OCI-LY3 (cell line): ENCODE results near the gene SLC38A7.

Source experiments
- H2AFZ ChIP-seq: fragments of 200-600, 300-600 bp; shearing (Covaris generic); 2 replicates; pipeline ENCODE4 v1.6.0; 2014; ENCODE audit warnings: antibody characterized with exemption, low read depth, low read length
- H3K27ac ChIP-seq: fragments of 200-600, 300-600 bp; sonication (generic); 2 replicates; pipeline ENCODE4 v1.5.1; 2014; ENCODE audit warnings: mild to moderate bottlenecking, low read length, moderate library complexity, mixed read lengths
- H3K27me3 ChIP-seq: fragments of 200-600, 300-600 bp; sonication (generic); 2 replicates; pipeline ENCODE4 v1.6.1; 2014; ENCODE audit warnings: low read depth, low read length, mixed read lengths
- H3K36me3 ChIP-seq: fragments of 200-600, 300-600 bp; sonication (generic); replicated peaks from 2 replicates; pipeline ENCODE3; 2014; ENCODE audit warnings: low read depth, low read length, mixed read lengths
- H3K4me1 ChIP-seq: fragments of 300-600, 200-600 bp; sonication (generic); 2 replicates; pipeline ENCODE4 v1.6.1; 2014; ENCODE audit warnings: low read length, mixed read lengths
- H3K4me2 ChIP-seq: fragments of 200-600, 300-600 bp; sonication (generic); 2 replicates; pipeline ENCODE4 v1.6.1; 2014; ENCODE audit warnings: low read length, mixed read lengths
- H3K4me3 ChIP-seq: fragments of 300-600, 200-600 bp; sonication (generic); 2 replicates; pipeline ENCODE4 v1.5.1; 2014; ENCODE audit warnings: antibody characterized with exemption, mild to moderate bottlenecking, low read length, moderate library complexity
- H3K79me2 ChIP-seq: fragments of 300-600, 200-600 bp; shearing (Covaris generic); 2 replicates; pipeline ENCODE4 v1.6.1; 2014; ENCODE audit warnings: mild to moderate bottlenecking, low read length, mixed read lengths
- H3K9ac ChIP-seq: fragments of 300-600, 200-600 bp; shearing (Covaris generic); 2 replicates; pipeline ENCODE4 v1.6.0; 2014; ENCODE audit warnings: mild to moderate bottlenecking, low read length, moderate library complexity
- H3K9me3 ChIP-seq: fragments of 200-600, 300-600 bp; shearing (Covaris generic); 2 replicates; pipeline ENCODE4 v1.6.1; 2014; ENCODE audit warnings: low read length, mixed read lengths; ENCODE audit not compliant: insufficient read depth
- H4K20me1 ChIP-seq: fragments of 200-600, 300-600 bp; sonication (generic); 2 replicates; pipeline ENCODE4 v1.6.1; 2016; ENCODE audit warnings: low read length, mixed read lengths; ENCODE audit not compliant: insufficient read depth
- CTCF ChIP-seq: fragments of 200-600, 300-600 bp; sonication (generic); IDR thresholded peaks from 2 replicates; pipeline ENCODE4 v1.5.1; 2014; ENCODE audit warnings: antibody characterized with exemption, low read length, low read depth
- EZH2phosphoT487 ChIP-seq: fragments of 200-600 bp; shearing (Covaris generic); IDR thresholded peaks from 2 replicates; pipeline ENCODE4 v1.6.1; 2018; ENCODE audit warnings: antibody characterized with exemption, mixed run types, low read depth

SLC38A7 gene

GRCh38 chr16:58713742-58714141 lies 29.2 kb upstream of the SLC38A7 start:
- H2AFZ ChIP-seq: no peak overlapping the region
- no peak overlapping the region for H3K4me3 ChIP-seq
- H3K79me2 ChIP-seq: no peaks in the 10 kb centered on the region
- TF ChIP-seq EZH2phosphoT487 (no peak), CTCF (no peak)
- no peak overlapping the region for H3K4me2 ChIP-seq
- H3K27me3 ChIP-seq: no peaks in the 10 kb centered on the region
- H3K36me3 ChIP-seq: peaks cover 49% of the 10 kb centered on the region
- no peak overlapping the region for H3K27ac ChIP-seq
- H4K20me1 ChIP-seq: no peaks in the 10 kb centered on the region
- H3K9me3 ChIP-seq: no peaks in the 10 kb centered on the region
- no peaks in the 10 kb centered on the region for H3K4me1 ChIP-seq
- no peak overlapping the region for H3K9ac ChIP-seq

- Histone ChIP-seq H3K27ac (no peak overlapping the region), H3K9me3 (no peaks in the 10 kb centered on the region), H3K4me3 (no peak overlapping the region), H3K9ac (no peak overlapping the region), H3K36me3 (peaks cover 43% of the 10 kb centered on the region), H3K27me3 (no peaks in the 10 kb centered on the region), H2AFZ (no peak overlapping the region), H3K4me1 (no peaks in the 10 kb centered on the region), H3K79me2 (no peaks in the 10 kb centered on the region), H3K4me2 (no peak overlapping the region), H4K20me1 (no peaks in the 10 kb centered on the region)
- TF ChIP-seq CTCF (no peak), EZH2phosphoT487 (no peak)
Observed at GRCh38 chr16:58709333-58709732, 24.8 kb upstream of the SLC38A7 start.

GRCh38 chr16:58699151-58699550 lies 14.6 kb upstream of the SLC38A7 start:
- TF ChIP-seq EZH2phosphoT487 (no peak), CTCF (no peak)
- H3K9ac ChIP-seq: no peak overlapping the region
- H3K27ac ChIP-seq: no peak overlapping the region

GRCh38 chr16:58695368-58695767 lies 10.8 kb upstream of the SLC38A7 start:
- Histone ChIP-seq H3K4me1 (no peaks in the 10 kb centered on the region), H4K20me1 (no peaks in the 10 kb centered on the region), H3K27ac (no peak overlapping the region), H3K4me2 (no peak overlapping the region), H3K9me3 (no peaks in the 10 kb centered on the region), H3K36me3 (no peaks in the 10 kb centered on the region), H2AFZ (no peak overlapping the region), H3K27me3 (no peaks in the 10 kb centered on the region), H3K9ac (no peak overlapping the region), H3K4me3 (no peak overlapping the region), H3K79me2 (no peaks in the 10 kb centered on the region)
- TF ChIP-seq EZH2phosphoT487: no peak
- TF ChIP-seq CTCF: no peak

More at GRCh38 chr16:58699151-58699550, 14.6 kb upstream of the SLC38A7 start:
- Histone ChIP-seq H3K36me3 (no peaks in the 10 kb centered on the region), H3K4me2 (no peak overlapping the region), H3K4me1 (no peaks in the 10 kb centered on the region), H4K20me1 (no peaks in the 10 kb centered on the region), H3K4me3 (no peak overlapping the region), H2AFZ (no peak overlapping the region), H3K9me3 (no peaks in the 10 kb centered on the region), H3K79me2 (no peaks in the 10 kb centered on the region), H3K27me3 (no peaks in the 10 kb centered on the region)
